Measurements from ENCODE around the gene JUND. TPM values are rescaled to one million over a fixed set of nuclear protein-coding genes. Genes with fewer than 3 reads are reported as not detected.

JUND gene
- 58.8 and 80.2 TPM in 2 replicates for total RNA-seq

GRCh38 chr19:18281082-18282020 lies at the start of gene JUND:
Gene JUND, minus strand, starts transcription at chr19:18281622. Its CDS starts 138 bp downstream, at chr19:18281484.

GRCh38 chr19:18322759-18323460 lies 41.5 kb upstream of the JUND start, which contains the start of gene LSM4:
Gene LSM4, minus strand, starts transcription at chr19:18323076. Its CDS starts 56 bp downstream, at chr19:18323020.

GRCh38 chr19:18274219-18274780 lies 7.1 kb downstream of the JUND start, which contains the start of gene IQCN:
Gene IQCN, minus strand, starts transcription at chr19:18274452. Its CDS starts 4,974 bp downstream, at chr19:18269478.

Other genes with a start within 250 kb of the JUND start
- gene IL12RB1, start 194.7 kb downstream of the JUND start, total RNA-seq, result 0.15 TPM in 1 of 2 replicates, not detected in the other
- gene MAST3, start 183.8 kb downstream of the JUND start, total RNA-seq, result 0.30 and 0.32 TPM in 2 replicates
- 1.6 and 2.3 TPM in 2 replicates for gene PIK3R2, start 128.5 kb downstream of the JUND start, total RNA-seq
- gene IFI30, start 107.8 kb downstream of the JUND start, total RNA-seq, result 3.3 TPM in 1 of 2 replicates, not detected in the other
- 9.4 and 15.3 TPM in 2 replicates for gene MPV17L2, start 88.4 kb downstream of the JUND start, total RNA-seq
- gene RAB3A, start 77.6 kb downstream of the JUND start, total RNA-seq, result under 0.01 TPM in 1 of 2 replicates, not detected in the other
- gene PDE4C, start 55.2 kb downstream of the JUND start, total RNA-seq, result 0.15 TPM in 1 of 2 replicates, not detected in the other
- under 0.01 TPM in 2 replicates for gene IQCN, start 7.2 kb downstream of the JUND start, total RNA-seq
- gene LSM4, start 41.5 kb upstream of the JUND start, total RNA-seq, result 128 and 177 TPM in 2 replicates
- gene PGPEP1, start 59.0 kb upstream of the JUND start, total RNA-seq, result 13.3 and 19.9 TPM in 2 replicates
- 108 and 126 TPM in 2 replicates for gene GDF15, start 104.5 kb upstream of the JUND start, total RNA-seq
- not detected in 2 replicates for gene LRRC25, start 116.0 kb upstream of the JUND start, total RNA-seq
- 71.0 and 93.2 TPM in 2 replicates for gene SSBP4, start 137.8 kb upstream of the JUND start, total RNA-seq
- gene ISYNA1, start 156.5 kb upstream of the JUND start, total RNA-seq, result 24.6 and 37.7 TPM in 2 replicates
- gene ELL, start 240.4 kb upstream of the JUND start, total RNA-seq, result 10.2 and 10.4 TPM in 2 replicates

Measured in epithelial cell of umbilical artery (primary cell).